Middle frontal gyrus (tissue), 1 donor: Measurements from ENCODE around the gene ANGPTL8.

ENCODE experiments used
- DNase-seq: peaks from one replicate; pipeline ENCODE4 v3.0.0-alpha.2; 2015; ENCODE audit warnings: low spot score; ENCODE audit errors: extremely low spot score

The ANGPTL8 gene

GRCh38 chr19:11239377-11240000 is at the start of gene ANGPTL8:
TSS of gene ANGPTL8 (plus strand) at chr19:11239619. CDS start at chr19:11239638, 19 bp downstream.
- DNase-seq: no peak

- no peak for DNase-seq
Measured at GRCh38 chr19:11190501-11190900, 48.9 kb upstream of the ANGPTL8 start.

GRCh38 chr19:11191273-11191755 is 48.1 kb upstream of the ANGPTL8 start:
- no peak for DNase-seq

- DNase-seq: no peak
Measured at GRCh38 chr19:11191934-11192333, 47.5 kb upstream of the ANGPTL8 start.

GRCh38 chr19:11192957-11193939 is 46.2 kb upstream of the ANGPTL8 start:
- no peak for DNase-seq

- no peak for DNase-seq
Measured at GRCh38 chr19:11194173-11194572, 45.2 kb upstream of the ANGPTL8 start.

- no peak for DNase-seq
Measured at GRCh38 chr19:11194656-11195558, 44.5 kb upstream of the ANGPTL8 start.

GRCh38 chr19:11195681-11196080 is 43.7 kb upstream of the ANGPTL8 start:
- DNase-seq: no peak

GRCh38 chr19:11196406-11197287 is 42.8 kb upstream of the ANGPTL8 start:
- no peak for DNase-seq

GRCh38 chr19:11197291-11198174 is 41.9 kb upstream of the ANGPTL8 start, which contains the start of gene KANK2:
TSS of gene KANK2 (minus strand) at chr19:11197545. CDS start at chr19:11194511, 3,034 bp downstream.
- peak; percentile 40 for DNase-seq

GRCh38 chr19:11198175-11198534 is 41.3 kb upstream of the ANGPTL8 start:
- no peak for DNase-seq

GRCh38 chr19:11198769-11199424 is 40.5 kb upstream of the ANGPTL8 start:
- no peak for DNase-seq

- DNase-seq: no peak
Measured at GRCh38 chr19:11199517-11199916, 39.9 kb upstream of the ANGPTL8 start.

- DNase-seq: no peak
Measured at GRCh38 chr19:11200015-11200574, 39.3 kb upstream of the ANGPTL8 start.

GRCh38 chr19:11200931-11201330 is 38.5 kb upstream of the ANGPTL8 start:
- no peak for DNase-seq

- DNase-seq: no peak
Measured at GRCh38 chr19:11201791-11202190, 37.6 kb upstream of the ANGPTL8 start.

GRCh38 chr19:11202488-11203193 is 36.8 kb upstream of the ANGPTL8 start:
- no peak for DNase-seq
